Activated CD8-positive, alpha-beta memory T cell treated with anti-CD3 and anti-CD28 coated beads, Interleukin-2, amount 50 U/mL, for 4 hours (primary cell): ENCODE measurements around the gene NBAS.
A peak's percentile ranks its signal among the peaks of the same experiment; 100 is the strongest.

Experiments used
- DNase-seq: peaks from one replicate; pipeline ENCODE4 v3.0.0-alpha.2; 2020

Gene NBAS

GRCh38 chr2:15588329-15588919, 27.3 kb upstream of the NBAS start:
- no peak for DNase-seq

GRCh38 chr2:15584767-15585469, 23.8 kb upstream of the NBAS start:
- no peak for DNase-seq

- no peak for DNase-seq
Measured at GRCh38 chr2:15584316-15584715, 23.2 kb upstream of the NBAS start.

GRCh38 chr2:15583826-15584225, 22.7 kb upstream of the NBAS start:
- DNase-seq = no peak

GRCh38 chr2:15582710-15583357, 21.7 kb upstream of the NBAS start:
- no peak for DNase-seq

- no peak for DNase-seq
Measured at GRCh38 chr2:15580451-15580850, 19.3 kb upstream of the NBAS start.

GRCh38 chr2:15579641-15580040, 18.5 kb upstream of the NBAS start:
- no peak for DNase-seq

- DNase-seq = peak; percentile 87
Measured at GRCh38 chr2:15577071-15577735, 16.1 kb upstream of the NBAS start.

GRCh38 chr2:15571729-15572128, 10.6 kb upstream of the NBAS start:
- no peak for DNase-seq

- no peak for DNase-seq
Measured at GRCh38 chr2:15570104-15570503, 9.0 kb upstream of the NBAS start.

GRCh38 chr2:15568874-15569273, 7.7 kb upstream of the NBAS start:
- no peak for DNase-seq

- no peak for DNase-seq
Measured at GRCh38 chr2:15566912-15567311, 5.8 kb upstream of the NBAS start.

GRCh38 chr2:15565994-15566671, 5.0 kb upstream of the NBAS start:
- DNase-seq = no peak

GRCh38 chr2:15565392-15565791, 4.3 kb upstream of the NBAS start:
- DNase-seq = no peak

- no peak for DNase-seq
Measured at GRCh38 chr2:15563227-15564100, 2.3 kb upstream of the NBAS start.

GRCh38 chr2:15562354-15563031, 1.4 kb upstream of the NBAS start:
- no peak for DNase-seq

GRCh38 chr2:15561574-15562344, 625 bp upstream of the NBAS start:
- DNase-seq = peak; percentile 27

- peak; percentile 15 for DNase-seq
Measured at GRCh38 chr2:15560140-15560987, 770 bp downstream of the NBAS start.

GRCh38 chr2:15559379-15560139, 1.6 kb downstream of the NBAS start:
- no peak for DNase-seq
